ENCODE results near the gene DPYD.

GRCh38 chr1:97461782-97462181 lies 459.1 kb downstream of the DPYD start:
- TF ChIP-seq POLR2AphosphoS5 (IDR thresholded peaks at IDR 0.05; ENCODE audit: low read depth, low read length) (no peak), POLR2A (IDR thresholded peaks at IDR 0.05; ENCODE audit: low read depth, low read length) (no peak), TAF1 (IDR thresholded peaks at IDR 0.05; ENCODE audit: low read depth, low read length) (no peak)
